GM06990 (cell line): ENCODE data around the gene KCNH5.
"Not testable (repeated sequence)": the region's sequence is repeated elsewhere in the genome, so short reads cannot be mapped to it uniquely, and the experiment has no call there.

Experiments
- DNase-seq: peaks from one replicate; pipeline ENCODE4 v3.0.0-alpha.2; 2011; ENCODE audit not compliant: insufficient read length; ENCODE audit errors: extremely low read depth
- H3K27me3 ChIP-seq: replicated peaks from 2 replicates; pipeline ENCODE4 v1.6.0; 2011; ENCODE audit warnings: low read length; ENCODE audit not compliant: control insufficient read depth, insufficient read depth
- H3K36me3 ChIP-seq: 2 replicates; pipeline ENCODE4 v1.5.1; 2011; ENCODE audit warnings: low read length; ENCODE audit not compliant: control insufficient read depth, insufficient read depth
- H3K4me3 ChIP-seq: replicated peaks from 2 replicates; pipeline ENCODE4 v1.5.1; 2011; ENCODE audit warnings: low read depth, mild to moderate bottlenecking, control low read depth, low read length
- TF ChIP-seq, protein P1 (sequence below): IDR thresholded peaks from 2 replicates; pipeline ENCODE4 v1.5.1; 2011; ENCODE audit warnings: low read length, control low read depth, mild to moderate bottlenecking, inconsistent platforms; ENCODE audit not compliant: insufficient read depth, poor library complexity, severe bottlenecking

The KCNH5 gene

DNA sequence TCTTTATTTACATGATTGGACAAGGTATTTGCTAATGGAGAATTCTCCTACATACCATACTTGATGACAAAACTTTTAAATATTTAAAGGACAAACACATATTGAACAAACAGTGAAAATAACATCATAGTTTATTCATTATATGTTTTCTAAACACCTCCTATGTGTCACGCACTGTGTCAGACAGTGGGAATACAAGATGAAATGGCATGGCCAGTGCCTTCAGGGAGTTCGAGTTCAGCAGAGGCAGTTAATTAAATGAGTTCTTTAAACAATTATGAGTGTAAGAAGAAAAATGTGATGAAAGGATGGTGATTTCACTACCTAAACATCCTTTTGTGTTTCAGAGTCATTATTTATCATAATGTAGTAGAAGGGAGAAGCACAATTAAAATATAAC lies 159.8 kb downstream of the KCNH5 start:
- H3K4me3 ChIP-seq, result no peak overlapping the region
- TF ChIP-seq, protein P1, sequence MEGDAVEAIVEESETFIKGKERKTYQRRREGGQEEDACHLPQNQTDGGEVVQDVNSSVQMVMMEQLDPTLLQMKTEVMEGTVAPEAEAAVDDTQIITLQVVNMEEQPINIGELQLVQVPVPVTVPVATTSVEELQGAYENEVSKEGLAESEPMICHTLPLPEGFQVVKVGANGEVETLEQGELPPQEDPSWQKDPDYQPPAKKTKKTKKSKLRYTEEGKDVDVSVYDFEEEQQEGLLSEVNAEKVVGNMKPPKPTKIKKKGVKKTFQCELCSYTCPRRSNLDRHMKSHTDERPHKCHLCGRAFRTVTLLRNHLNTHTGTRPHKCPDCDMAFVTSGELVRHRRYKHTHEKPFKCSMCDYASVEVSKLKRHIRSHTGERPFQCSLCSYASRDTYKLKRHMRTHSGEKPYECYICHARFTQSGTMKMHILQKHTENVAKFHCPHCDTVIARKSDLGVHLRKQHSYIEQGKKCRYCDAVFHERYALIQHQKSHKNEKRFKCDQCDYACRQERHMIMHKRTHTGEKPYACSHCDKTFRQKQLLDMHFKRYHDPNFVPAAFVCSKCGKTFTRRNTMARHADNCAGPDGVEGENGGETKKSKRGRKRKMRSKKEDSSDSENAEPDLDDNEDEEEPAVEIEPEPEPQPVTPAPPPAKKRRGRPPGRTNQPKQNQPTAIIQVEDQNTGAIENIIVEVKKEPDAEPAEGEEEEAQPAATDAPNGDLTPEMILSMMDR, result no peak
- no peaks in the 10 kb centered on the region for H3K27me3 ChIP-seq
- no peak for DNase-seq
- H3K36me3 ChIP-seq, result no peaks in the 10 kb centered on the region

DNA sequence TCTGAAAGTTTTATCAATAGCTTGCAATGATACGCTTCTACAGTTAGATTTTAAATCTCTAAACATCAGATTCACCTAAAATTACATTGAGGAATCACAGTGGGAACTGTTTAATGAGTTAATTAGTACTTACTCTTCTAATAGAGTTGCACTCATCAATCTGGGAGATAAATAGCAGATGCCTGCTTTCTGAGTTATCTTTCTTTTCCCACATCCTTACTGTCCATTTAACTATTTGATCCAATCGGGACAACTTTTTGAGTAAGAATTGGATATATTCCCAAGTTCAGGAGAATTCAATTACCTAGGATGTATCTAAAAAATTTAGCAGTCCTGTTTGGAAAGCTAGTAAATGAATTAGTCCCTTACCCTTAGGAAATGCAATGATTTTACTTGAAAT lies 162.3 kb downstream of the KCNH5 start:
- no peaks in the 10 kb centered on the region for H3K27me3 ChIP-seq
- no peak for DNase-seq
- TF ChIP-seq, protein P1, result no peak
- H3K36me3 ChIP-seq, result no peaks in the 10 kb centered on the region
- H3K4me3 ChIP-seq, result no peak overlapping the region

GRCh38 chr14:62866376-62866775 lies 178.9 kb downstream of the KCNH5 start:
- no peak for DNase-seq
- Histone ChIP-seq H3K4me3 (no peak overlapping the region), H3K27me3 (no peaks in the 10 kb centered on the region), H3K36me3 (no peaks in the 10 kb centered on the region)
- TF ChIP-seq, protein P1, result no peak

DNA sequence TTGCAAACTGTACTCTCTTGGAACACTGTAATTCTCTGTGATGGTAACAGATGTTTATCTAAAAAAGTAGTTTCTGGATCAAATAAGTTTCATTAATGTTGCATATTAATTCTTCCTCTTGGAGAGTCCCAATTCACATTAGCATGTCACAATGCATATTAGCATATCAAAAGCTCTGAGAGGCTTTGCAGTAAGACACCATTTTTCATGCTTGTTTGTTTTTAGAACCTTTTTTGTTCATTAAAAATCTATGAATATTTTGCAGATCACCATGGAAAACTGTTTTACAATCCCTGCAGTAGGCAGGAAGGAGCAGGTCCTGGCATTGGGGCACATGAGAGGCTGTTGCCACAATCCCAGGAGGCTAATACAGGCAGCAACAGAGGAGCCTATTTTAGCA lies 180.7 kb downstream of the KCNH5 start:
- no peaks in the 10 kb centered on the region for H3K27me3 ChIP-seq
- no peak for DNase-seq
- H3K4me3 ChIP-seq, result no peak overlapping the region
- TF ChIP-seq, protein P1, result no peak
- no peaks in the 10 kb centered on the region for H3K36me3 ChIP-seq

- not testable (repeated sequence) for H3K36me3 ChIP-seq, DNase-seq, H3K27me3 ChIP-seq, H3K4me3 ChIP-seq
These were observed 187.2 kb downstream of the KCNH5 start for GRCh38 chr14:62858011-62858410.

DNA sequence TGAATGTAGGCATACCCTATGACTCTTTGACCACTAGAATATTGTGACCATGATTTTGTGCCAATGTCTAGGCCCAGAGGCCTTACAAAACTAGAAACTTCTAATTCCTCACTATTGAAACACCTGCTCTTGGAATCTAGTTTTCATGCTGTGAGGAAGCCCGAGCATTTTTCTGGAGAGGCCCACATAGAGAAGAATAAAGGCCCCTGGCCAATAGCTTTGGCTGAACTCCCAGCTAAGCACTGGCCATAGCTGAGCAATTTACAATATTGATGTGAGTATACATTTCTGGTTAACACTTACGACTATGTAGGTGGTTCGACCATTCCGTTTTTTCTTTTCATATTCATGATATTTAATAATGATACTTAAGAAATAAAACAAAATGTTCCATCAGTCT lies 190.3 kb downstream of the KCNH5 start:
- Histone ChIP-seq H3K36me3 (no peaks in the 10 kb centered on the region), H3K27me3 (no peaks in the 10 kb centered on the region), H3K4me3 (no peak overlapping the region)
- TF ChIP-seq, protein P1, result no peak
- DNase-seq, result no peak
